OCI-LY3 (cell line): ENCODE measurements around the gene POTEH.
"Not testable (repeated sequence)": the region's sequence is repeated elsewhere in the genome, so short reads cannot be mapped to it uniquely, and the experiment has no call there.

ENCODE experiments used
- CTCF ChIP-seq: fragments of 200-600, 300-600 bp; sonication (generic); IDR thresholded peaks from 2 replicates; pipeline ENCODE4 v1.5.1; 2014; ENCODE audit warnings: antibody characterized with exemption, low read length, low read depth
- EZH2phosphoT487 ChIP-seq: fragments of 200-600 bp; shearing (Covaris generic); IDR thresholded peaks from 2 replicates; pipeline ENCODE4 v1.6.1; 2018; ENCODE audit warnings: antibody characterized with exemption, mixed run types, low read depth

GRCh38 chr22:15729209-15729917 is 39.5 kb downstream of the POTEH start:
- TF ChIP-seq CTCF, EZH2phosphoT487: not testable (repeated sequence)
